ENCODE data around the gene WDR83. TPM values are rescaled to one million over a fixed set of nuclear protein-coding genes. Genes with fewer than 3 reads are reported as not detected.
"Not testable (repeated sequence)": the region's sequence is repeated elsewhere in the genome, so short reads cannot be mapped to it uniquely, and the experiment has no call there.

The WDR83 gene, protein sequence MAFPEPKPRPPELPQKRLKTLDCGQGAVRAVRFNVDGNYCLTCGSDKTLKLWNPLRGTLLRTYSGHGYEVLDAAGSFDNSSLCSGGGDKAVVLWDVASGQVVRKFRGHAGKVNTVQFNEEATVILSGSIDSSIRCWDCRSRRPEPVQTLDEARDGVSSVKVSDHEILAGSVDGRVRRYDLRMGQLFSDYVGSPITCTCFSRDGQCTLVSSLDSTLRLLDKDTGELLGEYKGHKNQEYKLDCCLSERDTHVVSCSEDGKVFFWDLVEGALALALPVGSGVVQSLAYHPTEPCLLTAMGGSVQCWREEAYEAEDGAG
- 12.5 and 18.2 TPM in 2 replicates for total RNA-seq (2014; rRNA removed; shearing (Covaris generic))
- 11.9 and 13.2 TPM in 2 replicates for polyA plus RNA-seq (2015; cell fraction: cytosol; rRNA removed)
- 11.8 and 13.5 TPM in 2 replicates for polyA plus RNA-seq (2015; cell fraction: nucleus; rRNA removed)

DNA sequence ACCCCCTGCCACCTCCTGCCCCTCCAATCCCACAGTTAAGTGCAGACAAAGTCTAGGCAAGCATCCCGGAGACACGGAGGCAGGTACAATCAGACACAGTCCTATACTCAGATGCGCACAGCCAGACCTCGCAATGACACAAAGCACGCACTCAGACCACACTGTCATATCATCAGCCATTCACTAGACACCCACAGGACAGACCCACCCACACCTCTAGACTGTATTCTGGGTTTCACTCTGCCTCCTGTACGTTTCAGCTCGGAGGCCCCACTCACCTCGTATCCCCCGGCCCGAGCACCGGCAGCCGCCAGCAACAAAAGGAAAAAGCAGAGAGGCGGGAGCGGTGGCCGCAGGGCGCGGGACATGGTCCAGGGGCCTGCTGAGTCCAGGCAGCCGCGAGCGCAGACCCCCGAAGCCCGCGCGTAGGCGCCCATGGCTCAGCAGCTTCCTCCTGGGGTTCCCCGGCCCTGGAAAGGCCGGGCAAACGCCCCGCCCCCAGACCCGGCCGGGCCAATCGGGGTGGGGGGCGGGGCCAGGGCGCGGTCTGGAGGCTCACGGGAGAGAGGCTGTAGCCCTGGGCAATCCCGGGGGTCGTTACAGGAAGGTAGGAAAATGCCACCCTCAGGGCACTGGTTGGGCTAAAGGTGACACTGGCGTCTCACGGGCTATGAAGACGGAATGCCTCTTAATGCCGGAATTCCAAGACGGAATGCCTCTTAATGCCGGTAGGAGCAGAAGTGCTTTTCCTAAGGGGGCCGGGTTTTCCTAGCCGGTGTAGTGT, at the start of gene WDR83, which contains the start of gene MAN2B1:
WDR83 (plus strand) TSS at position 543 of the 784 bp plus-strand sequence. CDS start 2,984 bp downstream, outside the sequence.
MAN2B1 (minus strand) TSS at position 478 of the 784 bp plus-strand sequence; CDS start at position 437, 41 bp downstream.
- peak; percentile 70 for DNase-seq (ENCODE audit: low read depth)

DNA sequence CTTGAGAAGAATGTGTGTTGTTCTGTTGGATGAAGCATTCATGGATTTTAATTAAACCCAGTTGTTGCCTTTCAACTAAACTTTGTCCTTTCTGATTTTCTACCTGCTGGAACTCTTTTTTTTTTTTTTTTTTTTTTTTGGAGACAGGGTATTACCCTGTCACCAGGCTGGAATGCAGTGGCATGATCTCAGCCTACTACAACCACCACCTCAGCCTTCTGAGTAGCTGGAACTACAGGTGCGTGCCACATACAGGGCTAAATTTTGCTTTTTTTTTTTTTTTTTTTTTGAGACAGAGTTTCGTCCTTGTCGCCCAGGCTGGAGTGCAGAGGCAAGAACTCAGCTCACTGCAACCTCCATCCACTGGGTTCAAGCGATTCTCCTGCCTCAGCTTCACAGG, 49.0 kb upstream of the WDR83 start:
- no peak for DNase-seq (ENCODE audit: low read depth)

DNA sequence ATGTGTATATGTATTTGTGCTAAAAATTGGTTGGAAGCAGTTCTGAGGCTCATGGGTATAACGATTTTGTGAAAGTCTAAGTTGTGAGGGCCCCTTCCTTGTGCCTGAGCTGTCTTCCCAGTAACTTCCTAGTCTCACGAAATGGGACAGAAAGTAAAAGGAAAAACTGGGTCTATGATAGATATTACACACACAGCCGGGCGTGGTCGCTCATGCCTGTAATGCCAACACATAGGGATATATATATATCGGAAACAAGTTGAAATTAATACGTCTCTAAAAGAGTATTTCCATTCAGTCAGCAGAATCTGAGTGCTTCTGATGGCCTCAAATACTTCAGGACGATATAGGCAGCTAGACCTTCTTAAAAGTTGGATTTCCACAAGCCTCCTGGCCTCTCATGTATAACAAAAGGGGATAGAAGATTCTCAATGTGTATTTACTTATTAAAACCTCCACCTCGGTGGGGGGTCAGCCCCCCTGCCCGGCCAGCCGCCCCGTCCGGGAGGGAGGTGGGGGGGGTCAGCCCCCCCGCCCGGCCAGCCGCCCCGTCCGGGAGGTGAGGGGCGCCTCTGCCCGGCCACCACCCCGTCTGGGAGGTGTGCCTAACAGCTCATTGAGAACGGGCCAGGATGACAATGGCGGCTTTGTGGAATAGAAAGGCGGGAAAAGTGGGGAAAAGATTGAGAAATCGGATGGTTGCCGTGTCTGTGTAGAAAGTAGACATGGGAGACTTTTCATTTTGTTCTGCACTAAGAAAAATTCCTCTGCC, 45.2 kb upstream of the WDR83 start:
- DNase-seq (ENCODE audit: low read depth) = not testable (repeated sequence)

DNA sequence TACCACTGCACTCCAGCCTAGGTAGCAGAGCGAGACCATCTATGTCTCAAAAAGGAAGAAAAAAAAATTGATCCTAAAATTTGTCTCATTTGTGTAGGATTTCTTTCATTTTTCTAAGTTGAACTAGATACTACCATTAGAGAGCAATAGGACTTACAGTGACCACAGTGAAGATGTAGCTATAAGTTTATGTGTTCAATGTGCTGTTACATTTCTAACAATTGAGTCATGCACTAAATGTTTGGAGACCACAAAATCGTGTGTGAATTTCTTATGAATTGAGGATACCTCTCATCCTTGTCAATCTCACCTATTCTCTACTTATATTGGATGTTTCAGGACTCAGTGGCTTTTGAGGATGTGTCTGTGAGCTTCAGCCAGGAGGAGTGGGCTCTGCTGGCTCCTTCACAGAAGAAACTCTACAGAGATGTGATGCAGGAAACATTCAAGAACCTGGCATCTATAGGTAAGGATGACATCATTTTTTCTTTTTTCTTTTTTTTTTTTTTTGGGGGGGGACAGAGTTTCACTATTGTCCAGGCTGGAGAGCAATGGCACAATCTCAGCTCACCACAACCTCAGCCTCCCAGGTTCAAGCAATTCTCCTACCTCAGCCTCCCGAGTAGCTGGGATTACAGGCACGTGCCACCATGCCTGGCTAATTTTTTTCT, 43.1 kb upstream of the WDR83 start:
- no peak for DNase-seq (ENCODE audit: low read depth)

DNA sequence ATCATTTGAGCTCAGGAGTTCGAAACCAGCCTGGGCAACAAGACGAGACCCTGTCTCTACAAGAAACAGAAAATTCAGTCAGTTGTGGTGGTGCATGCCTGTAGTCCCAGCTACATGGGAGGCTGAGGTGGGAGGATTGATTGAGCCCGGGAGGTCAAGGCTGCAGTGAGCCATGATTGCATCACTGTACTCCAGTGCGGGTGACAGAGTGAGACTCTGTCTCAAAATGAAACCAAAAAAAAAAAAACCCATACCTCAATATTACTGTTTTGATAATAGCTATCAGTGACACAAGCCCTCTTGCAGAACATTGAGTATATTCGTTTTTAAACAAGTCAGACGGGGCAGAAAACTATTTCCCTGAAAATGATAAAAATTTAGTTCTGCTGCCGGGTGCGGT, 39.6 kb upstream of the WDR83 start:
- DNase-seq (ENCODE audit: low read depth) = no peak

DNA sequence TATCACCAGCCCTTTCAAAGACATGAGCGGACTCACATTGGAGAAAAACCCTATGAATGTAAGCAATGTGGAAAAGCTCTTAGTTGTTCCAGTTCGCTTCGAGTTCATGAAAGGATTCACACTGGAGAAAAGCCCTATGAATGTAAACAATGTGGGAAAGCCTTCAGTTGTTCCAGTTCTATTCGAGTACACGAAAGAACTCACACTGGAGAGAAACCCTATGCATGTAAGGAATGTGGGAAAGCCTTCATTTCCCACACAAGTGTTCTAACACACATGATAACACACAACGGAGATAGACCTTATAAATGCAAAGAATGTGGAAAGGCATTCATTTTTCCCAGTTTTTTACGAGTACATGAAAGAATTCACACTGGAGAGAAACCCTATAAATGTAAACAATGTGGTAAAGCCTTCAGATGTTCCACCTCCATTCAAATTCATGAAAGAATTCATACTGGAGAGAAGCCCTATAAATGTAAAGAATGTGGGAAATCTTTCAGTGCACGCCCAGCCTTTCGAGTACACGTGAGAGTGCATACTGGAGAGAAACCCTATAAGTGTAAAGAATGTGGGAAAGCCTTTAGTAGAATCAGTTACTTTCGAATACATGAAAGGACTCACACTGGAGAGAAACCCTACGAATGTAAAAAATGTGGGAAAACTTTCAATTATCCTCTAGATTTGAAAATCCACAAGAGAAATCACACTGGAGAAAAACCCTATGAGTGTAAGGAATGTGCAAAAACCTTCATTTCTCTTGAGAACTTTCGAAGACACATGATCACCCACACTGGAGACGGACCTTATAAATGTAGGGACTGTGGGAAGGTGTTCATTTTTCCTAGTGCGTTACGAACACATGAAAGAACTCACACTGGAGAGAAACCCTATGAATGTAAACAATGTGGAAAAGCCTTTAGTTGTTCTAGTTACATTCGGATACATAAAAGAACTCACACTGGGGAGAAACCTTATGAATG, 38.3 kb upstream of the WDR83 start:
- DNase-seq (ENCODE audit: low read depth) = no peak

DNA sequence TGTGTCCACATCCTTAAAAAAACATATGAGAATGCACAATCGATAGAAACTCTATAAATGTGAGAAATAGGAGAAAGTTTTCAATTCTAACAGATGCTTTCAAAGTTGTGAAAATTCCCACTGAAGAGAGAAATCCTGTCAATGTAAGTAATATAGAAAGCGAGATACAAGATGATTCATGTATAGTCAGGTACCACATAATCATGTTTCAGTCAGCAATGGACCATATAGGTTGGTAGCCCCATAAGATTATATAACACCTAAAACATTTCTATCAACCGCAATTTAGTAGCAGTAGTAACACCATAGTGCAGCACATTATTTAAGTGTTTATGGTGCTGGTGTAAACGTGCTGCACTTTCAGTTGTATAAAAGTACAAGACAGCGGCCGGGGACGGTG, 37.4 kb upstream of the WDR83 start:
- no peak for DNase-seq (ENCODE audit: low read depth)

DNA sequence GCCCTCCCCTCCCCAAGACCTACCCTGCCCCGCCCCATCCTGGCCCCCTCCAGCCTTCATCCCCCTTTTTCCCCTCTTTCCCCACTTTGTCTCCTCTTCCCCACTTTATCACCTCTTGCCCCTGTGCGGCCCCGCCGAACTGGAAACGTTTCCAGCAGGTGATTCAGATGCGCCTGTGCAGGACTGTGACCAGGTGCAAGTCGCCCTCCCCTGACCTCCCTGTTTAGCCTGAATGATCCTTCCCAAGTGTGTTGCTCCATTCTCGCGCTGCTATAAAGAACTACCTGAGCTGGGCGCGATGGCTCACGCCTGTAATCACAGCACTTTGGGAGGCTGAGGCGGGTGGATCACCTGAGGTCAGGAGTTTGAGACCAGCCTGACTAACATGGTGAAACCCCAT, 30.0 kb upstream of the WDR83 start:
- no peak for DNase-seq (ENCODE audit: low read depth)

DNA sequence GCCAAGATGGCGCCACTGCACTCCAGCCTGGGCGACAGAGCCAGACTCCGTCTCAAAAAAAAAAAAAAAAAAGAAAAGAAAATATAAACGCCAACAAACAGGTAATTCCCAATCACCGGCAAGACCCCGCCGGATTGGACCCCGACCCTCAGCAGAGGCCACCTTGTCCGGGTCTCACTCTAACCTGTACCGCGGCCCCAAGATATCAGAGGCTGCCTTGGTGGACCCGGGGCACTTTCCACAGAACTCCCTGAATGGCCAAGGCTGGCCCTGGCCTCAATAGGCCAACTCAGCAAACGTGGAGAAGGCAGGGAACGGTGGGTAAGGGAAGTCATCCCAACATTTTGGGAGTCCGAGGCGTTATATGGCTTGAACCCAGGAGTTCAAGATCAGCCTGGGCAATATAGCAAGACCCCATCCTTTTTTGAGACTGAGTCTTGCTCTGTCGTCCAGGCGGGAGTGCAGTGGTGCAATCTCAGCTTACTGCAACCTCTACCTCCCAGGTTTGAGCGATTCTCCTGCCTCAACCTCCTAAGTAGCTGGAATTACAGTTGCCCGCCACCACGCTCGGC, 27.9 kb upstream of the WDR83 start:
- no peak for DNase-seq (ENCODE audit: low read depth)

DNA sequence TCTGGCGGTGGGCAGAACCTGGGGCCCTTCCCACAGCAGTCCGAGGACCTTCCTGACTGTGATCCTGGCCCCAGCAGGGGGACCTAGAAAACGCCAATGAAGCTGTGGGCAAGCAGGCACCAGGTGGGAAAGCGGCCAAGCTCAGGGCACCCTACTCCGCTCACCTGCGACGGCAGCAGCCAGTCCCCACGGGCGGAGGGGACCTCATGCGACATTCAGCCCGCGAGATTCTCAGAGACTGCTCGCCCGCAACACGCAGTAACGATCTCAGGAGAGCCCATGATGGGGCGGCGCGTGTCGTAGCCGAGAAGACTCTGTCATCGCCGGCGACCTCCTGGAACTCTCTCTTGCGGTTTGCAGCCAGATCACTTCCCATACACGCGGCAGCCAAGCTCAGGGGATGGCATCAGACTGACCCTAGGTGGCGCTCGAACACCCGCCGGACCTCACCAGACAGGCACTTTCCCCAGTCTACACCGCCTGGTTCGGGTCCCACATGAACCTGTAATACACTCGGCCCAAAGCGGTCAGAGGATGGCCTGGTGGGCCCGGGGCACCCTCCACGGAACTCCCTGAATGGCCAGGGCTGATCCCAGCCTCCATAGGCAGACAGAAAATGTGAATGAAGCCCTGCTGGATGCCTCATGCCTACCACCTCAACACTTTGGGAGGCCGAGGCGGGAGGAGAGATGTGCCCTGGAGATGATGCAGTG, 26.6 kb upstream of the WDR83 start:
- peak; percentile 66 for DNase-seq (ENCODE audit: low read depth)

DNA sequence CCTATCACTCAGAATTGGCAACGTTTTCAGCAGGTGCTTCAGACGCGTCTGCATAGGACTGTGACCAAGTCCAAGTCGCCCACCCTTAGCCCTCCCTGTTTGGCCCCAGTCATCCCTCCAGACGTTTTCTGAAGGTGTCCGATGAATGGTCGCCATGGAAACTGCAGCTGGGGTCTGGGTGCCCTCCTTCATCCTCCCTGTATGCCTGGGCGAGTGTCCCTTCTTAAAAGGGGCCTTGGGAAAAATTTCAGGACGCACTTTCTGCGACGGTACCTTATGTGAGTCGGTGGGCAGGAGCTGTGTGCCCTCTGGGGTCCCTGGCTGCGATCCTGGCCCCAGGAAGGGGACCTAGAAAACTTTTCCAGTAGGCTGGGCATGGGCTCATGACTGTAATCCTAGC, 25.2 kb upstream of the WDR83 start:
- no peak for DNase-seq (ENCODE audit: low read depth)

DNA sequence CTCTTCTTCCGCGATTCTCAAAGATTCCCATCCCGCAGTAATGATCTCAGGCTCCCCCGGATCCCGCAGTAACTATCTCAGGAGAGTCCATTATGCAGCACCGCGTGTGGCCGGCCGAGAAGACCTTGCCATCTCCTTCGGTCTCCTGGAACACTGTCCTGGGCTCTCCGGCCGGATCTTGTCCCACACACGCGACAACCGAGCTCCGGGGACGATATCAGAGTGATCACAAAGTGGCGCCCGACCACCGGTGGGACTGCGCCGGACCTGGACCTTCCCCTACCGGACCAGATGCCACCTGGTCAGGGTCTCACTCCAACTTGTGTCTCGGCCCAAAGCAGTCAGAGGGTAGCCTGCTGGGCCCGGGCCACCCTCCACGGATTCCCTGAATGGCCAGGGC, 24.1 kb upstream of the WDR83 start:
- no peak for DNase-seq (ENCODE audit: low read depth)

DNA sequence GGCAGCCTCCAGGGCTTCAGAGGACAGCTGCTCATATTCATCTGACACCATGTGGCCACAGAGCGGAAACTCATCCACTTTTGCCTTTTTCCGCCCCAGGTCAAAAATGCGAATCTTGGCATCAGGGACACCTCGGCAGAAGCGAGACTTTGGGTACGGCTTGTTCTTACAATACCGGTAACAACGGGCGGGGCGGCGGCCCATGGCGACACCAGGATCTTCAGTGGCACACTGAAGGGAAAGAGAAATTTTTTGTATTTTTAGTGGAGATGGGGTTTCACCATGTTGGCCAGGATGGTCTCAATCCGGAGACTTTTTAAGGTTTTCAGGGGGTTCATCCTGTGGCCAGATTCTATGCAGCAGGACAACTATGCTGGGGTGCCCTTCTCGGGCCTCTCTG, 22.9 kb upstream of the WDR83 start:
- DNase-seq (ENCODE audit: low read depth) = not testable (repeated sequence)

DNA sequence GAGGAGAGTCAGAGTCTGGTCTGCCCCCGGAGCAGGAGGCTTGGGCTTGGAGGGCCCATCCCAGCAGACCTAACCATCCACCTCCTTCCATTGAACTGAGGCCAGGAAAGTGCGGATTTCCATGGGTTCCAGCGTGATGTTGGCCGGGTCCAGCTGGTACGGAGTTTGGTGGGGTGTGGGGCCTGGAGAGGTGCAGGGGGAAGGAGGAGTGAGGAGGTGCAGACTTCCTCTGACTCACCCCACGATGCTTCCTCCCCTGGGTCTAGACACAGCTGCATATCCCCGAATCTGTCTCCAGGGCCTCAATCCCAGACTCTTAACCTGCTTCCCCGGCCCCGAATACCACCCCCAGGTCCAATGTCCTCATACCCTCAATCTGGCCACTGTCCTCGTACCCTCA, 20.1 kb upstream of the WDR83 start:
- no peak for DNase-seq (ENCODE audit: low read depth)

DNA sequence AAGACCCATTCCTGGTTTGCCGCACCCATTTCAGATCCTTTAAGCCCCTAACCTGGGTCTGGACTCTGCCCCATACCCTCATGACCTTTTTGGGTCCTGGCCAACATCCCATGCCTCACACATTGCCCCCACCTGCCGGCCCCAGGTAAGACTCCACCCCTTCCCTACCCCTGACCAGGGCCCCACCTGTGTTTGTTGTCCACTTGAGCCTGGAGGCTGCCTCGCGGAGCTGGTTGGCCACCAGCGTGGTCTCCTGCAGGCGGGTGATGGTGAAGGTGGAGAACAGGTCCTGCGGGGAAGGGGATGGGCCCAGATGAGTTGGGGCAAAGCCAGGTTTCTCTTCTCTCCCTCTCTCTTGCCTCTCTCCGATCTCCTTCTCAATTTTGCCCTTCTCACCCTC, 19.6 kb upstream of the WDR83 start:
- DNase-seq (ENCODE audit: low read depth) = no peak

DNA sequence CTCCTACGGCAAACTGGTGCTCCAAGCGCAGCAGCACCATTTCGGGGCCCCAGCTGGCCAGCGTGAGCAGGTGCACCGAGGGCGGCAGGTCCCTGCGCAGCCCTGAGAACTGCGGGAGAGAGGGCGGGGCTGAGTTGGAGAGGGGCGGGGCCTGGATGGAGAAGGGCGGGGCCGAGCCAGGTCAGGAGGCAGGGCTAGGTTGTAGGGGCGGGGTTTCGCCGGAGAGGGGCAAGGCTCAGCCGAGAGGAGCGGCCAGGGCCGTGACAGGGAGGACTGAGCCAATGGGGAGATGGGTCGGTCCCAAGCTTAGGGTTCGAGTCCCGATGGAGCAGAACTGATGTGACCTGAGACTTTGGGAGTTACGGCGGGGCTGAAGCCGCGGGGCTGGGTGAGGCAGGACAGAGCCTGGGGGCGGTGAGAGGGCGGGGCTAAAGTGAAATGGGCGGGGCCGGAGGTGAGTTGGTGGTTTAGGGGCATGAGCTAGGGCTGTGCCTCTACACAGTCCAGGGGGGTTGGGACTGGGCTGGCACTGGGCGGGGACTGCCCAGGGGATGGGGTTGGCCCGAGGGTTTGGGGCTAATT, 19.0 kb upstream of the WDR83 start:
- no peak for DNase-seq (ENCODE audit: low read depth)

DNA sequence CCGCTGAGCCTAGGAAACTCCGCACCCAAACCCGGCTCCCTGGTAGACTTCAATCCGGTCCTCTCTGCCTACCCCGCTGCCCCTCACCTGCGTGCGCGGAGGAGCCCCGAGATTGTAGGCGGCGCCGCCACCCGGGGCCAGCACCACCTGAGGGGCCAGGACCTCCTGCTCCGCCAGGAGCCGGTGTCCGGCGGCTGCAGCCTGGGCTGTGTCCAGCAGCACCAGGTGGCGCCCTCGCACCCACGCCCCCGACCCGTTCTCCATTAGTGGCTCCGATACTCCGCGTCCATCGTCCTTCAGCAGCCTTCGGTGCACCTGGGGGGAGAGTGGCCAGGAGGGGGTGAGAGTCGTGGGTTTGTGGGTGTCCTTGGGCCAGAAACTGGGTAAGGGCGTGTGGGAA, 18.5 kb upstream of the WDR83 start:
- DNase-seq (ENCODE audit: low read depth) = no peak

DNA sequence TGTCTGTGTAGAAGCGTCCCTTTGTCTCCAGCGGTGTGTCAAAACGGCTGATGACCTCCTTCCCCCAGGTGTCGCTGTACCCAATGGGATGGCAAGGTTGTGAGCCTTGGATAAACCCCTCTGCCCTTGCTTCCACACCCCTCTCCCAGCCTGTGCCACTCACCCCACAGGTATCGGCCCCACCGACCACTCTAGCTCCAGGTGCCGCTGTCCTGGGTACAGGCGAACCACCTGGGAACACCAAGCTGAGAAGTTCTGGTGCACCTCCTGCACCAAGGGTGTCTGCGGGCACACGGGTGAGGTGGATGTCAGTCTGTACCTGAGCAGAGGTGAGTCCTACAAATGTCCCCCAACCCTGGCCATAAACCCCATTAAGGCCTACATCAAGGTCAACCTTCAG, 16.7 kb upstream of the WDR83 start:
- DNase-seq (ENCODE audit: low read depth) = no peak

DNA sequence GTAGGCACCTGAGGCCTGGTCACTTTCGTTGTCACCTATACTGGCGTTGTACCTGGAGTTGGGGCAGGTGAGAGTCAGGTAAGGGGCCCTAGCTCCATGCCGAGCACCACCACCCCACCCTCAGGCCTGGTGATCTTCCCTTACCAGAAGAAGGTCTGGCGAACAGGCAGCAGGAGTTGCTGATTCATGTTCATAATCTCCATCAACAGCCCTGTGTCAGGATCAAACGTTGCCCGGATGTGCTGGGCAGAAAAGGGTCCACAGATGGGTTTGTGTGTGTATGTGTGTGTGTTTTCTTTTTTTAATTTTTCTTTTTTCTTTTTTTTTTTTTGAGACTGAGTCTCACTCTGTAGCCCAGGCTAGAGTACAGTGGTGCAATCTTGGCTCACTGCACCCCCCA, 14.4 kb upstream of the WDR83 start:
- DNase-seq (ENCODE audit: low read depth) = no peak
